HG02884 (cell line): ENCODE results near the gene GMEB2.
A peak's percentile ranks its signal among the peaks of the same experiment; 100 is the strongest.
"Not testable (repeated sequence)": the region's sequence is repeated elsewhere in the genome, so short reads cannot be mapped to it uniquely, and the experiment has no call there.

Source experiments
- ATAC-seq: cut with Tn5 transposase; IDR thresholded peaks from one replicate; pipeline ENCODE4 v1.9.1; 2021; ENCODE audit warnings: mild to moderate bottlenecking, moderate library complexity; ENCODE audit not compliant: unreplicated experiment

GMEB2 gene

GRCh38 chr20:63639093-63639975 lies 12.4 kb upstream of the GMEB2 start:
- ATAC-seq = no peak

GRCh38 chr20:63636752-63637628 lies 10.1 kb upstream of the GMEB2 start:
- ATAC-seq = no peak

DNA sequence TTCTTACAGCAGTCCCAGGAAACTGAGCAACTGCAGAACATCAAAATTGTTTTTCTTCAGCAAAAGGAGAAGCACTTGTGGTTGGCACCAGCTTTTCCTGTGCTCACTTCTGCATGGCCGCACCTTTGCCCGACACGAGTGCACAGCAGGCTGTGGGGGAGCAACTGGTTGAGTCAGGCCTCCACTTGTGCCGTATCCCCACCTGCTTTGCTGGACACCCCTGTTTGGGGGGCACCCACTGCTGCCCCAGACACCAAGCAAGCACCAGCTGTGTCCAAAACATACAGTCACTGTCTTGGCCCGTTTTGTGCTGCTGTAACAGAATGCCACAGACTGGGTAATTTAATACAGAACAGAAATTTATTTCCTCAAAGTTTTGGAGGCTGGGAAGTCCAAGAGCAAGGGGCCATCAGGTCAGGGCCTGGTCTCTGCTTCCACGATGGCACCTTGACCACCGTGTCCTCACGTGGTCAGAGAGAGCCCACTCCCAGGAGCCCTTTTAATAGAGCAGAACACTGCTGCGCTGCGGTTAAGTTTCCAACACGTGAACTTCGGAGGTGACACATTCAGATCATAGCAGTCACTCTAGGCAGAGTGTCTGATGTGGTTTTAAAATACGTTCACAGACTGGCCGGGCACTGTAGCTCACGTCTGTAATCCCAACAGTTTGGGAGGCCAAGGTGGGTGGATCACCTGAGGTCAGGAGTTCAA lies 8.7 kb upstream of the GMEB2 start:
- ATAC-seq = no peak

DNA sequence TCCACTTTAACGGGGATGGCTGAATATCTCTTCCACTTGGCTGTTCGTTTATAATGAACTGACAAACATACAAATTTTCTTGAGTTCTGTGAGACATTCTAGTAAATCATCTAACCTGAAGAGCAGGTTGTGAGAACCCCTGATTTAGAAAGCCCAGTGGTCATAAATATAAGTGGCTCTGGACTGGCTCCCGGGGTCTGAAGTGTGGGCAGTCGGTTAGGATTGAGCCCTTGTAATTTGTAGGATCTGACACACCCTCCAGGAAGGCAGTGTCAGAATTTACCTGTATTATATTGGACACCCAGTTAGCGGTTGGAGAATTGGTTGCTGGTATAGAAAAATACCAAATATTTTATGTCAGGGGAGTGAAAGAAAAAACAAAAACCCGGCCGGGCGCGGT lies 6.8 kb upstream of the GMEB2 start:
- no peak for ATAC-seq

DNA sequence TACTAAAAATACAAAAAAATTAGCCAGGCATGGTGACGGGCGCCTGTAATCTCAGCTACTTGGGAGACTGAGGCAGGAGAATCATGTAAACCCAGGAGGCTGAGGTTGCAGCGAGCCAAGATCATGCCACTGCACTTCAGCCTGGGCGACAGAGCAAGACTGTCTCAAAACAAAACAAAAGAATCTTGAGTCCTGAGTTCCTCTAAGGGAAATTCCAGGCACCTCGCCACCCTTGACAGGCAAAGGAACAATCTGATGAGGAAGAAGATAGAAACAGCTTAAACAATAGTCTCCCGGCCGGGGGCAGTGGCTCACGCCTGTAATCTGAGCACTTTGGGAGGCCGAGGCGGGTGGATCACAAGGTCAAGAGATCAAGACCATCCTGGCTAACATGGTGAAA lies 4.5 kb upstream of the GMEB2 start:
- not testable (repeated sequence) for ATAC-seq

DNA sequence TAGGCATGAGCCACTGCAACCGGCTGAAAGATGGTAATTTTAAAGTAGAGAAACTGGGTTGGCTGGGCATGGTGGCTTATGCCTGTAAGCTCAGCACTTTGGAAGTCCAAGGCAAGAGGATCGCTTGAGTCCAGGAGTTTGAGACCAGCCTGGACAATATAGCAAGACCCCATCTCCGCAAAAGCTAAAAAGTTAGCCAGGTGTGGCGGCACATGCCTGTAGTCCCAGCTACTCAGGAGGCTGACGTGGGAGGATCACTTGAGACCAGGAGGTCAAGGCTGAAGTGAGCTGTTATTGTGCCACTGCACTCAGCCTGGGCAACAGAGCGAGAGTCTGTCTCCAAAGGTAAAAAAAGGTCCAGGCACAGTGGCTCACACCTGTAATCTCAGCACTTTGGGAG lies 4.1 kb upstream of the GMEB2 start:
- ATAC-seq = not testable (repeated sequence)

- ATAC-seq = no peak
Measured at GRCh38 chr20:63628246-63628975, 1.5 kb upstream of the GMEB2 start.

DNA sequence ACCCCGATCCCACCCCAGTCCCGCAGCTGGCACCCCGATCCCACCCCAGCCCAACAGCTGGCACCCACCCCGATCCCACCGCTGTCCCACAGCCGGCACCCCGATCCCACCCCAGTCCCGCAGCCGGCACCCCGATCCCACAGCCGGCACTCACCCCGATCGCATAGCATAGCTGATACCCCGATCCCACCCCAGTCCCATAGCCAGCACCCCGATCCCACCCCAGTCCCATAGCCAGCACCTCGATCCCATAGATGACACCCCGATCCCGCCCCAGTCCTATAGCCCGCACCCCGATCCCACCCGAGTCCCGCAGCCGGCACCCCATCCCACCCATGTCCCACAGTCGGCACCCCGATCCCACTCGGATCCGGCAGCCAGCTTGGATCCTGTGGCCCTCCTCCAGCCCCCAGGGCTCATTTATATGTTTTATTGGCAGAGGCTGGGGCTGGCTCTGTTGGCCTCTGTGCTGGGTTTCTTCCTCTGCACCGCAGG lies 897 bp upstream of the GMEB2 start:
- ATAC-seq = no peak

- peak; percentile 70 for ATAC-seq
Measured at GRCh38 chr20:63627129-63627750, 339 bp upstream of the GMEB2 start.

DNA sequence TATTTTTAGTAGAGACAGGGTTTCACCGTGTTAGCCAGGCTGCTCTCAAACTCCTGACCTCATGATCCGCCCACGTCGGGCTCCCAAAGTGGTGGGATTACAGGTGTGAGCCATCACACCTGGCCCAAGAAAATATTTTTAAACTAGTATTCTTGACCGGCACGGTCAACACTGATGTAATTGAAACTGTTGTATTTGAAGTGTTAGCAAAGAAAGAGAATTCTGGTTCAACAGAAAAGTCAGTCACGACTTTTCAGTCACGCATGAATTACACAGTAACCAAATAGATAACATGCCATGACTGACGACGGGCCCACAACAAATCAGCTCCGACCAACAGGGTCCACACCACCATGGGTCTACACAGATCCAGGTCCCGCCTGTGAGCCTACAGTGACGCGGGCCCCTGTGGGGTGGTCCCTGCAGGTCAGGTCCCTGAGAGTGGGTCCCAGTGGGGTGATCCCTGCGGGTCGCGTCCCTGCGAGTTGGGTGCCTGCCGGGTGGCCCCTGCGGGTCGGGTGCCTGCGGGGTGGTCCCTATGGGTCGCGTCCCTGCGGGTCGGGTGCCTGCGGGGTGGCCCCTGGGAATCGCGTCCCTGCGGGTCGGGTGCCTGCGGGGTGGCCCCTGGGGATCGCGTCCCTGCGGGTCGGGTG lies 1.0 kb downstream of the GMEB2 start:
- ATAC-seq = no peak

- ATAC-seq = no peak
Measured at GRCh38 chr20:63624486-63624885, 2.4 kb downstream of the GMEB2 start.

- no peak for ATAC-seq
Measured at GRCh38 chr20:63622732-63623131, 4.2 kb downstream of the GMEB2 start.

DNA sequence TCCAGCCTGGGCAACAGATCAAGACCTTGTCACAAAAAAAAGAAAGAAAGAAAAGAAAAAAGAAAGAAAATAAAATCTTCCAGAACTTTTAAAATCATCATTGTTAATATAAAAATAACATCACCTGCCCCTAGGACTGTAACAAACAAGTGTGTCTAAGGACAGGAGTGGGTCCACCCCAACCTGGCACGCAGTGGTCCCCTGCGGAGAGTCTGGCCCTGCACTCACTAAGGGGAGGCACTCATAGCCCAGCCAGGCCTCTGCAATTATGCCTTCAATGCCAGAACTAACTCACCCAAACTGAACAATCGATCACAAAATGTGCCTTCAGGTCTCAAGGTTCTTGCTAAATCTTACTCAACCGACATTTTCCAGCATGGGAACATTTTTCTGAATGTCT lies 4.8 kb downstream of the GMEB2 start:
- no peak for ATAC-seq

GRCh38 chr20:63620991-63621390 lies 5.9 kb downstream of the GMEB2 start:
- no peak for ATAC-seq

DNA sequence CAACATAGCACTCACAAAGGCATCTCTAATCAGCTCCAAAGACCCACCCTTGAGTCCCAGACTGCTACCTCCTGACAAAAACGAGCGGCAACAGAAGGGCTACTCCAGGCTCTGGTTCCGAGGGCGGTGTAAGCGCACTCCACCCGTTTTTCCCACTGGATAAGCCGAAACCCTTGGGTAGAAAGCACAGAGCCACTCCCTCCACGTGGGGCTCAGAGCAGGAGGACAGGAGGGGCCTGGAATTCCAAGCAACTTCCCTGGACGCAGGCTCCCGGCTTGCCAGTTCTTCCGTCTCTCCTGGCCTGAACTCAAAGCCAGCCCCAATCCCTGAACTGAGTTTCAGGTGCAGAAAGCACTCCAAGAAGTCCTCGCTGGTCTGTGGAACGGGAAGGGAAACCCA lies 7.4 kb downstream of the GMEB2 start:
- no peak for ATAC-seq

- ATAC-seq = no peak
Measured at GRCh38 chr20:63619086-63619485, 7.8 kb downstream of the GMEB2 start.

- ATAC-seq = no peak
Measured at GRCh38 chr20:63618291-63618980, 8.5 kb downstream of the GMEB2 start.

DNA sequence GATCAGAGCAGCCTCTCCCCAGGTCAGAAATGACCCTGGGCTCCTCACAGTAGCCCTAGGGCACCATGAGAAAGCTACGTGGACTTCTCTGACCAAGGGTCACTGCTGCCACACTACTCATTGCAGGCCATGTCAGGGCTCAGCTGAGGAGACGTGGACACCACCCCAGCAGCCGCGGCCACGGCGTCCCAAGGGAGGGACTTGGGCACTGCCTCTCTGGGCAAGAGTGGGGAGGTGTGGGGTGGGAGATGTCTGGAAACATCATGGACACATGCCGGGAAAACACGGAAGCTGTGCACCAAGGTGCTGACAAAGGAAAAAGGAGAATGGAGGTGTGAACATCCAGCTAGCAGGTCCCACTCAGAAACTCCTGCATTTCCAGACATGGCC lies 9.0 kb downstream of the GMEB2 start:
- ATAC-seq = no peak
